ENCODE data around the gene AHRR.

Gene AHRR

GRCh38 chr5:476814-477175, 155.3 kb downstream of the AHRR start:
- Histone ChIP-seq H3K27me3 (ENCODE audit: insufficient read depth, poor library complexity, severe bottlenecking) (peaks cover 36% of the 10 kb centered on the region), H3K9me3 (ENCODE audit: severe bottlenecking) (no peaks in the 10 kb centered on the region), H3K4me3 (ENCODE audit: severe bottlenecking) (no peak overlapping the region), H3K27ac (ENCODE audit: poor library complexity, severe bottlenecking) (no peak overlapping the region), H3K36me3 (ENCODE audit: low read depth) (no peaks in the 10 kb centered on the region), H3K4me1 (ENCODE audit: insufficient read depth, poor library complexity, severe bottlenecking) (no peaks in the 10 kb centered on the region)
- ATAC-seq (ENCODE audit: low read depth) (no peak), DNase-seq (ENCODE audit: low spot score) (no peak)
- TF ChIP-seq CTCF (IDR thresholded peaks at IDR 0.05; ENCODE audit: poor library complexity, severe bottlenecking) = no peak

- H3K36me3 ChIP-seq (ENCODE audit: low read depth) = no peaks in the 10 kb centered on the region
- ATAC-seq (ENCODE audit: low read depth) (no peak), DNase-seq (ENCODE audit: low spot score) (no peak)
- H3K9me3 ChIP-seq (ENCODE audit: severe bottlenecking) = no peaks in the 10 kb centered on the region
- no peaks in the 10 kb centered on the region for H3K4me1 ChIP-seq (ENCODE audit: insufficient read depth, poor library complexity, severe bottlenecking)
- TF ChIP-seq CTCF (IDR thresholded peaks at IDR 0.05; ENCODE audit: poor library complexity, severe bottlenecking) = no peak
- H3K27ac ChIP-seq (ENCODE audit: poor library complexity, severe bottlenecking) = no peak overlapping the region
- H3K4me3 ChIP-seq (ENCODE audit: severe bottlenecking) = no peak overlapping the region
- H3K27me3 ChIP-seq (ENCODE audit: insufficient read depth, poor library complexity, severe bottlenecking) = peaks cover 36% of the 10 kb centered on the region
Measured at GRCh38 chr5:477247-477646, 155.7 kb downstream of the AHRR start.

- Histone ChIP-seq H3K4me3 (ENCODE audit: severe bottlenecking) (no peak overlapping the region), H3K27ac (ENCODE audit: poor library complexity, severe bottlenecking) (no peak overlapping the region), H3K9me3 (ENCODE audit: severe bottlenecking) (no peaks in the 10 kb centered on the region), H3K36me3 (ENCODE audit: low read depth) (no peaks in the 10 kb centered on the region), H3K27me3 (ENCODE audit: insufficient read depth, poor library complexity, severe bottlenecking) (peaks cover 36% of the 10 kb centered on the region), H3K4me1 (ENCODE audit: insufficient read depth, poor library complexity, severe bottlenecking) (no peaks in the 10 kb centered on the region)
- no peak for TF ChIP-seq CTCF (IDR thresholded peaks at IDR 0.05; ENCODE audit: poor library complexity, severe bottlenecking)
- no peak for ATAC-seq (ENCODE audit: low read depth)
- no peak for DNase-seq (ENCODE audit: low spot score)
Measured at GRCh38 chr5:477871-478270, 156.4 kb downstream of the AHRR start.

GRCh38 chr5:478369-478981, 157.0 kb downstream of the AHRR start:
- H3K27me3 ChIP-seq (ENCODE audit: insufficient read depth, poor library complexity, severe bottlenecking) = peaks cover 36% of the 10 kb centered on the region

More at GRCh38 chr5:478369-478981, 157.0 kb downstream of the AHRR start:
- no peak overlapping the region for H3K4me3 ChIP-seq (ENCODE audit: severe bottlenecking)
- H3K9me3 ChIP-seq (ENCODE audit: severe bottlenecking) = no peaks in the 10 kb centered on the region
- ATAC-seq (ENCODE audit: low read depth) (no peak), DNase-seq (ENCODE audit: low spot score) (no peak)
- no peaks in the 10 kb centered on the region for H3K36me3 ChIP-seq (ENCODE audit: low read depth)
- TF ChIP-seq CTCF (IDR thresholded peaks at IDR 0.05; ENCODE audit: poor library complexity, severe bottlenecking) = no peak
- no peaks in the 10 kb centered on the region for H3K4me1 ChIP-seq (ENCODE audit: insufficient read depth, poor library complexity, severe bottlenecking)
- no peak overlapping the region for H3K27ac ChIP-seq (ENCODE audit: poor library complexity, severe bottlenecking)

All from RWPE2 (cell line).